K562 (cell line): ENCODE data around the gene ARMC7. TPM values are rescaled to one million over a fixed set of nuclear protein-coding genes. Genes with fewer than 3 reads are reported as not detected.
A peak's percentile ranks its signal among the peaks of the same experiment; 100 is the strongest.

Experiments
- BHLHE40 ChIP-seq: IDR thresholded peaks from 2 replicates; pipeline ENCODE4 v1.6.1; 2011; ENCODE audit warnings: low read length, improper control_type of control experiment
- CCAR2 ChIP-seq: fragments of 200-400 bp; formaldehyde crosslinking; IDR thresholded peaks from 2 replicates; pipeline ENCODE4 v1.6.1; 2017; ENCODE audit warnings: mild to moderate bottlenecking, low read depth, low read length
- CHD4 ChIP-seq: fragments of 200-600 bp; sonication (generic); IDR thresholded peaks from 3 replicates; pipeline ENCODE4 v1.6.1; 2012; ENCODE audit warnings: low read depth, mild to moderate bottlenecking, mixed read lengths, low read length, inconsistent platforms; ENCODE audit not compliant: insufficient read depth, insufficient replicate concordance, poor library complexity, severe bottlenecking
- ELF4 ChIP-seq: fragments of 450-650 bp; formaldehyde crosslinking; IDR thresholded peaks from 2 replicates; pipeline ENCODE4 v1.4.0; 2022; ENCODE audit warnings: missing genetic modification characterization
- EP400 ChIP-seq: fragments of 450-650 bp; IDR thresholded peaks from 2 replicates; pipeline ENCODE4 v1.6.1; 2017; ENCODE audit warnings: antibody characterized with exemption, mild to moderate bottlenecking, moderate library complexity
- GATA2 ChIP-seq: sonication (generic); formaldehyde crosslinking; IDR thresholded peaks from 2 replicates; pipeline ENCODE4 v1.4.0; 2020; ENCODE audit warnings: mild to moderate bottlenecking, missing genetic modification reagents
- KDM1A ChIP-seq, 2 experiments: fragments of 450-650 bp; IDR thresholded peaks; 2 replicates each; pipeline ENCODE4 v1.6.1; 2016; ENCODE audit warnings: mild to moderate bottlenecking in 2 of 2
- KDM2B ChIP-seq: fragments of 250-450 bp; sonication (Bioruptor Pico); IDR thresholded peaks from 2 replicates; pipeline ENCODE4 v1.8.0; 2021; ENCODE audit warnings: mild to moderate bottlenecking, moderate library complexity
- KLF16 ChIP-seq: IDR thresholded peaks from 2 replicates; pipeline ENCODE4 v1.6.1; 2016; ENCODE audit warnings: antibody characterized with exemption
- MBD2 ChIP-seq: sonication (generic); IDR thresholded peaks from 2 replicates; pipeline ENCODE4 v1.6.1; 2016; ENCODE audit warnings: low read depth, borderline replicate concordance
- MED1 ChIP-seq: sonication (generic); formaldehyde crosslinking; IDR thresholded peaks from 2 replicates; pipeline ENCODE4 v1.8.1; 2023; ENCODE audit warnings: missing genetic modification reagents, borderline replicate concordance
- NONO ChIP-seq, 2 experiments: fragments of 200-400 bp in 1 of 2; fragments of 450-650 bp in 1 of 2; formaldehyde crosslinking in 1 of 2; IDR thresholded peaks; 2 replicates each; pipeline ENCODE4 v1.6.1; 2017; ENCODE audit warnings: low read depth in 2 of 2, mild to moderate bottlenecking in 2 of 2, moderate library complexity in 2 of 2, low read length in 1 of 2
- NR2C2 ChIP-seq, 2 experiments: fragments of 200-800 bp in 1 of 2; sonication (Bioruptor generic) in 1 of 2; sonication (generic) in 1 of 2; formaldehyde crosslinking in 1 of 2; IDR thresholded peaks; 2 replicates each; pipeline versions ENCODE4 v1.6.1 to v1.8.0; 2016 to 2022; ENCODE audit warnings: mild to moderate bottlenecking in 1 of 2, missing compliant biosample characterization in 1 of 2, missing genetic modification characterization in 1 of 2, missing genetic modification reagents in 1 of 2
- SMARCA5 ChIP-seq: fragments of 450-650 bp; IDR thresholded peaks from 2 replicates; pipeline ENCODE4 v1.6.1; 2016
- SMARCE1 ChIP-seq: fragments of 450-650 bp; IDR thresholded peaks from 2 replicates; pipeline ENCODE4 v1.7.1; 2016; ENCODE audit warnings: mild to moderate bottlenecking
- STAT5B ChIP-seq: fragments of 250-450 bp; sonication (Bioruptor Pico); IDR thresholded peaks from 2 replicates; pipeline ENCODE4 v1.8.0; 2021; ENCODE audit warnings: mild to moderate bottlenecking, inconsistent platforms
- ZBED1 ChIP-seq: IDR thresholded peaks from 2 replicates; pipeline ENCODE4 v1.6.1; 2014
- ZC3H11A ChIP-seq: IDR thresholded peaks from 2 replicates; pipeline ENCODE4 v1.6.1; 2012; ENCODE audit warnings: low read depth, low read length, improper control_type of control experiment
- ZNF12 ChIP-seq: sonication (generic); formaldehyde crosslinking; IDR thresholded peaks from 2 replicates; pipeline ENCODE4 v1.4.0; 2020; ENCODE audit warnings: mild to moderate bottlenecking, missing genetic modification reagents
- ZNF274 ChIP-seq: IDR thresholded peaks from 2 replicates; pipeline ENCODE4 v1.6.1; 2011; ENCODE audit warnings: low read depth, mild to moderate bottlenecking, low read length, moderate library complexity, borderline replicate concordance
- ZNF280A ChIP-seq: fragments of 450-650 bp; IDR thresholded peaks from 2 replicates; pipeline ENCODE4 v1.6.1; 2018; ENCODE audit warnings: mild to moderate bottlenecking, low read depth; ENCODE audit not compliant: partially characterized antibody
- ZNF696 ChIP-seq: fragments of 250-450 bp; sonication (Bioruptor Pico); conservative IDR thresholded peaks from 2 replicates; pipeline ENCODE4 v1.4.0; 2020; ENCODE audit warnings: mild to moderate bottlenecking, moderate library complexity
- ZNF778 ChIP-seq: fragments of 450-650 bp; formaldehyde crosslinking; IDR thresholded peaks from 2 replicates; pipeline ENCODE4 v1.4.0; 2020; ENCODE audit warnings: mild to moderate bottlenecking, moderate library complexity
- polyA plus RNA-seq, 8 experiments: library from polyadenylated mRNA; depleted of rRNA in 4 of 8; stranded (reverse) in 5 of 8; unstranded in 3 of 8; fragments of >200 nt; fragmentation: Nextera tagmentation in 2 of 8; fragmentation: Illumina TruSeq in 1 of 8; extraction: Ambion mirVana in 2 of 8; extraction: Trizol in 1 of 8; gene quantifications; 2 replicates each; pipeline versions ENCODE4 v1.2.1 to v1.2.3, GENCODE V29; 2011 to 2014; ENCODE audit warnings: inconsistent platforms in 1 of 8, missing spikeins in 1 of 8
- total RNA-seq, 7 experiments: library from RNA; depleted of rRNA in 6 of 7; stranded (reverse); fragments of >200 nt in 6 of 7; fragmentation: Illumina TruSeq in 2 of 7; extraction: Trizol in 2 of 7; gene quantifications; 2 replicates each; pipeline versions ENCODE4 v1.2.1 to v1.2.3, GENCODE V29; 2011 to 2021; ENCODE audit warnings: low replicate concordance in 1 of 7
- TF ChIP-seq, protein P1 (sequence below), 2 experiments: fragments of 200-800 bp in 1 of 2; sonication (Bioruptor generic) in 1 of 2; sonication (generic) in 1 of 2; formaldehyde crosslinking in 1 of 2; IDR thresholded peaks in 1 of 2; conservative IDR thresholded peaks in 1 of 2; 2 replicates each; pipeline versions ENCODE4 v1.5.0 to v1.6.1; 2016 to 2020; ENCODE audit warnings: missing compliant biosample characterization in 1 of 2, missing genetic modification characterization in 1 of 2, missing genetic modification reagents in 1 of 2
- TF ChIP-seq, protein P2 (sequence below): sonication (generic); formaldehyde crosslinking; IDR thresholded peaks from 2 replicates; pipeline ENCODE4 v1.9.0; 2022; ENCODE audit warnings: mild to moderate bottlenecking, missing genetic modification reagents

Gene ARMC7
- total and polyA plus RNA-seq, 9 of the 15 experiments (the other 6 are each of a cell fraction or from before 2014, with no cell fraction given), result 1.4 to 15.2 (median 5.9) TPM

DNA sequence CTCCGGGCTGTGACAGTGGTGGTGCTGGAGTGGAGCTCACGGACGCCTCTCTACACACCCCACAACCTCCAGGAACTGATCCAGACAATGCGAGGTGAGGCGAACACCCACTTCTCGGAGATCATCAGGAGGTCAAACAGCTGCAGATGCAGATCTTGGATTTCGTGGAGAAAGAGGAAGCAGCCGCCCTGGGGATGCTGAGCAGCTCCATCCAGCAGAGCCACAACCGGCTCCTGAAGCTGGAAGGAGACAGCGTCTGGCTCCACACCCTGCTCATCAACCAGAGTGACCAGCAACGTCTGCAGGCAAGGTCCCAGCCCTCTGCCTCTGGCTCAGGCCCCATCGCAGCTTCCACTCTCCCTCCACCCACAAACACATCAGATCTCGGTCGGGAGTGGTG is 35.2 kb upstream of the ARMC7 start (continued):
- TF ChIP-seq MBD2 (no peak), ZC3H11A (no peak), SMARCE1 (peak; percentile 21; the same call in 1 of the 2 replicates), ZNF696 (CRISPR knock-in tag) (no peak), MED1 (CRISPR knock-in tag) (no peak), ZNF274 (no peak), KDM1A (IDR thresholded peaks at IDR 0.05) (peak; percentile 37 to 62; a peak in 2 of 4 replicates), ZNF778 (CRISPR knock-in tag) (no peak), ZNF280A (no peak), ZBED1 (no peak), STAT5B (CRISPR knock-in tag) (no peak), ZNF12 (CRISPR knock-in tag) (no peak), EP400 (no peak), KDM2B (CRISPR knock-in tag) (no peak), SMARCA5 (no peak), GATA2 (CRISPR knock-in tag) (peak; percentile 75; the same call in 1 of the 2 replicates), NR2C2 (CRISPR knock-in tag; IDR thresholded peaks at IDR 0.05) (no peak), NR2C2 (tag; IDR thresholded peaks at IDR 0.05) (peak; percentile 61; the same call in 1 of the 2 replicates), CCAR2 (no peak), KLF16 (no peak), NONO (IDR thresholded peaks at IDR 0.05; ENCODE audit: low read depth in 2 of 2, low read length in 1 of 2) (no peak), CHD4 (no peak), ELF4 (CRISPR knock-in tag) (no peak), BHLHE40 (0 out of 2 replicates have a peak, but pooled peaks have one; percentile 35)
- TF ChIP-seq, protein P1, sequence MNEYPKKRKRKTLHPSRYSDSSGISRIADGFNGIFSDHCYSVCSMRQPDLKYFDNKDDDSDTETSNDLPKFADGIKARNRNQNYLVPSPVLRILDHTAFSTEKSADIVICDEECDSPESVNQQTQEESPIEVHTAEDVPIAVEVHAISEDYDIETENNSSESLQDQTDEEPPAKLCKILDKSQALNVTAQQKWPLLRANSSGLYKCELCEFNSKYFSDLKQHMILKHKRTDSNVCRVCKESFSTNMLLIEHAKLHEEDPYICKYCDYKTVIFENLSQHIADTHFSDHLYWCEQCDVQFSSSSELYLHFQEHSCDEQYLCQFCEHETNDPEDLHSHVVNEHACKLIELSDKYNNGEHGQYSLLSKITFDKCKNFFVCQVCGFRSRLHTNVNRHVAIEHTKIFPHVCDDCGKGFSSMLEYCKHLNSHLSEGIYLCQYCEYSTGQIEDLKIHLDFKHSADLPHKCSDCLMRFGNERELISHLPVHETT (CRISPR knock-in tag; conservative IDR thresholded peaks at IDR 0.05 in 1 of 2, IDR thresholded peaks at IDR 0.05 in 1 of 2), result no peak
- TF ChIP-seq, protein P2, sequence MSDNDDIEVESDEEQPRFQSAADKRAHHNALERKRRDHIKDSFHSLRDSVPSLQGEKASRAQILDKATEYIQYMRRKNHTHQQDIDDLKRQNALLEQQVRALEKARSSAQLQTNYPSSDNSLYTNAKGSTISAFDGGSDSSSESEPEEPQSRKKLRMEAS (CRISPR knock-in tag), result peak; percentile 62; the same call in 1 of the 2 replicates
